ENCODE data around the gene GPR173.

The GPR173 gene

DNA sequence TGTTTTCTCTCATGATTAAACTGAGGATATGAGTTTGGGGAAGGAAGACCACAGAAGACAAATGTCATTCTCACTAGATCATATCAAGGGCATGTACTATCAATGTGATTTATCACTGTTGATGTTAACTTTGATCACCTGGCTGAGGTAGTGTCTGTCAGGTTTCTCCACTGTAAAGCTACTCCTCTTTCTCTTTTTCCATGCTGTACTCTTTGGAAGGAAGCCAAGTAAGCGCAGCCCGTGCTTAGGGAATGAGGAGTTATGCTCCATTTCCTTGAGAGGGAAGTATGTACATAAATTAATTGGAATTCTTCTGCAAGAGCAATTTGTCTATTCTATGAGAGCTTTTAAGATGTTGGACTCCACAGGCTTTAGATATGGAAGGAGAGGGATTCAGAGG is 41.3 kb downstream of the GPR173 start:
- DNase-seq (ENCODE audit: low read depth), result no peak

GRCh38 chrX:53091354-53091753 is 42.8 kb downstream of the GPR173 start:
- no peak for DNase-seq (ENCODE audit: low read depth)

GRCh38 chrX:53093177-53093655 is 44.6 kb downstream of the GPR173 start:
- DNase-seq (ENCODE audit: low read depth), result peak; percentile 54

DNA sequence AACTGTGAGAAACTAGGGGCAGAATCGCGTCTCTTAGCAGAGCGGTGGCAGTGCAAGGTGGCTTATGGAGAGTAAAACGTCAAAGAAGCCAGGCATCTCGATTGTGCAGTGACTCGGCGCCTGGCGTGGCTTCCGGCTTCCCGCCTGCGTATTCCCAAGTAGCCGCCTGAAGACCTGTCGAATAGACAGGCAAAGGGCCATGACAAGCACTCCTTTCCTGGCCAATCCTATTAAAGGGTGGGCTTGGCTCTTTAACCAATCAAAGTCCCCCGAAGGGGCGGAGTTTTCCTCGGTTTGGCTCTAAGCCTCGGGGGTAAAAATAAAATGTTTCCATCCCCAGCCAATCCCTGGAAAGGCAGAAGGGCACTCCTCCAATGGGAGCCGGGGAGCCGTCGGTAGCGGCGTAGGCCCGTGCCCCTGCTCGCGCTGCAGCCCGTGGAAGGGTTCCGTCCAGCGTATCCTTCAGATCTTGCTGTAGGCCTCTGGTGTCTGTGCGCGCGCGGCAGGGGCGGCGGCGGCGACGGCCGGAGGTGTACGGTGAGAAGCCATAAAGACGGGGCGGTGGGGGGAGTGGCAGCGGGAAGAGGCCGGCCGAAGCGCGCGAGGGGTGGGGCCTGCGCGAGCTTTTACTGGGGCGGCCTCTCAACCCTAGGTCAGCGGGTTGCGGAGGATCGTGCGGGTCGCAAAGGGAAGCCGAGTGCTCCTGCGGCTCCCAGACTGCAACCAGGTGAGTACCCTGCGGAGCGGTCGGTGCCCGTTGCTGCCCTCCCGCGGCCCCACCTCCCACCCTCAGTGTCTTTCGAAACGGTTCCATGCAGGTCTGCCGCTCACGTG is 45.4 kb downstream of the GPR173 start, which contains the start of gene KANTR:
Gene KANTR (plus strand): TSS at position 395 of the 834 bp plus-strand sequence. CDS start 30,131 bp downstream, outside the sequence.
- DNase-seq (ENCODE audit: low read depth), result peak; percentile 83

- no peak for DNase-seq (ENCODE audit: low read depth)
These were observed 46.0 kb downstream of the GPR173 start for GRCh38 chrX:53094582-53094905.

- no peak for DNase-seq (ENCODE audit: low read depth)
These were observed 47.2 kb downstream of the GPR173 start for GRCh38 chrX:53095796-53096195.

DNA sequence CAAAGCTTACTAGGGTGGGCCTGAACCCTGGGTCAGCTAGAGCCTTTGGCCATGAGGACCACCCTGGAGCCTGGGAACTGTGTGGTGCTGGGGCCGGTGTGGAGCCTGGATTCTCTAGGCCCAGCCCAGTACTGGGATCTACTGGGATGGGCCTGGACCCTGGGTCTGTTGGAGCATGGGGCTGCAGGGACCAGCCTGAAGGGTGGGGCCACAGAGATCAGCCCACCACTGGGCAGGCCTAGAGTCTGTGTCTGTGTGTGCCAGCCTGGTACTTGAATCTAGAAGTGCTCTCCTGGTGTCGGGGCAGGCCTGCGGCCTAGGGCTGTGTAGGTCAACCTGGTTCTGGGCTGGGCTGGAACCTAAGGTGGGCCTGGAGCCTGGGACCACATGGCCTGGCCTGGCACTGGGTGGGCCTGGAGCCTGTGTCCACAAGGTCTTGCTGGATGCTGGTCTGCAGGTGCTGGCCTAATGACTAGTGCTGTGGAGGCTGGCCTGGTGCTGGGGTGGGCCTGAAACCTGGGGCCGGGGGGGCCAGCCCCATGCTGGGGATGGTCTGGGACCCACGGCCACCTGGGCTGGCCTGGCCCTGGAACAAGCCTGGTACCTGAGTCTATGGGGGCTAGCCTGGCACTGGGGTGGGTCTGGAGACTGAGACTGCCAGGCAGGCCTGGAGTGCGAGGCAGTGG is 66.4 kb downstream of the GPR173 start:
- no peak for DNase-seq (ENCODE audit: low read depth)

DNA sequence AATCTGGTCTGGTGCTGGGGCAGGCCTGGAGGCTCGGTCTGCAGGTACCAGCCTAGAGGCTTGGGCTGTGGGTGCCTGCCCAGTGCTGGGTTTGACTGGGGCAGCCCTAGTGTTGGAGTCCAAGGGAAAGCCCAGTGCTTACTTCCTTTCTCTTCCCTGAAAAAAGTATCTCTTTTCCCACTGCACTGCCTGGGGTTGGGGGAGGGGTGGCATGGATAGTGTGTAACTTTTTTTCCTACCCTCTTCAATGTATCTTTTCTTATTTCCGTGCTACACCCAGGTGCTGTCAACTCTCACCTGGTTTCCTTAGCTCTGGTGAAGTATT is 66.9 kb downstream of the GPR173 start:
- DNase-seq (ENCODE audit: low read depth), result no peak

GRCh38 chrX:53116101-53116500 is 67.5 kb downstream of the GPR173 start:
- DNase-seq (ENCODE audit: low read depth), result no peak

DNA sequence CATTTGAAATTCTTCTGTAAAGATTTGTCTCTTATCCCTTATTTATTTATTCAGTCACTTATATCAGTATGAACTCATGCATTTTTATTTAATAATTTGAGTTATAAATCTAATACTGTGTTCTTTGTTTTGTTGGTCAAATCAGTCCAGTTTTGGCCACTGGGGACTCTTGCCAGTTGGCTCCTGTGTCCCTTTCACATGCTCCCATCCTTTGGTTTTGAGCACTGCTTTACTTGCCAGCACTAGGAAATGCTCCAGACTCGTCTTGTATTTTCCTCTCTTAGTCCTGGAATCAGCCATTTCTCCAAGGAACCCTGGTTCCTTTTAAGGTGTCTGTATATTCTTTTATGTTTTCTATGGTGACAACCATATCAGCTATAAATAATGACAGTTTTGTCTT is 73.4 kb downstream of the GPR173 start:
- no peak for DNase-seq (ENCODE audit: low read depth)

- no peak for DNase-seq (ENCODE audit: low read depth)
These were observed 76.9 kb downstream of the GPR173 start for GRCh38 chrX:53125506-53125905.

- no peak for DNase-seq (ENCODE audit: low read depth)
These were observed 77.8 kb downstream of the GPR173 start for GRCh38 chrX:53126377-53126776.

DNA sequence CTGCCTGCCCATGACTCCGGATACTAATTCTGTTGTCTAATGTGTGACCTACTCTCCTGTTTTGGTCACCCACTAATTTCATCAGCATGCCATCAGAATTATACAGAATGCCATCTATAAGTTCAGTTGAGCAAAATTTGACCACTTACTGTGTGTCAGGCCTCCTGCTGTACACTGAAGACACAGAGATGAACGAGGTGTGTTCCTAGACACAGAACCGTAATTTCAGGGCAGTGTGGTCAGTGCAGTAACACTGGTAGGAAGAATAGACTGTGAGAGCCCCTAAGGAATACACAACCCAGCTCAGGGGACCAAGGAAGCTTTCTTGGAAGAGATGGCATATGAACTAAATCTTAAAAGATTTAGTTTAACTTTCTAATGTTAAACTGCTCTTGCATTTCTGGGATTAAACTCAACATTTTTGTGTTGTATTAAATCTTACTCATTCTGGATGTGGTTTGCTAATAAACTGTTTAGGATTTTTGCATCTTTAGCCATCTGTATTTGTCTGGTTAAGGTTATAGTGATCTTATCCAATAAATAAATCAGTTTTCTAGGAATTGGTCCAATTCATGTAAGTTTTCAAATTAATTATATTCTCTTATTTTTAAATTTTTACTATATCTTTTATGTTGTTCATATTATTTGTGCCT is 79.6 kb downstream of the GPR173 start:
- DNase-seq (ENCODE audit: low read depth), result no peak

All from CMK (cell line).